GM10266 (cell line): Measurements from ENCODE around the gene TMEM163.
A peak's percentile ranks its signal among the peaks of the same experiment; 100 is the strongest.

ENCODE experiments used
- DNase-seq: peaks from one replicate; pipeline ENCODE4 v3.0.0; 2012; ENCODE audit errors: extremely low spot score
- TF ChIP-seq, protein P1 (sequence below): IDR thresholded peaks from 2 replicates; pipeline ENCODE4 v1.5.1; 2012; ENCODE audit warnings: mild to moderate bottlenecking, low read depth; ENCODE audit not compliant: control insufficient read depth, insufficient read depth; ENCODE audit errors: missing control alignments

The TMEM163 gene

DNA sequence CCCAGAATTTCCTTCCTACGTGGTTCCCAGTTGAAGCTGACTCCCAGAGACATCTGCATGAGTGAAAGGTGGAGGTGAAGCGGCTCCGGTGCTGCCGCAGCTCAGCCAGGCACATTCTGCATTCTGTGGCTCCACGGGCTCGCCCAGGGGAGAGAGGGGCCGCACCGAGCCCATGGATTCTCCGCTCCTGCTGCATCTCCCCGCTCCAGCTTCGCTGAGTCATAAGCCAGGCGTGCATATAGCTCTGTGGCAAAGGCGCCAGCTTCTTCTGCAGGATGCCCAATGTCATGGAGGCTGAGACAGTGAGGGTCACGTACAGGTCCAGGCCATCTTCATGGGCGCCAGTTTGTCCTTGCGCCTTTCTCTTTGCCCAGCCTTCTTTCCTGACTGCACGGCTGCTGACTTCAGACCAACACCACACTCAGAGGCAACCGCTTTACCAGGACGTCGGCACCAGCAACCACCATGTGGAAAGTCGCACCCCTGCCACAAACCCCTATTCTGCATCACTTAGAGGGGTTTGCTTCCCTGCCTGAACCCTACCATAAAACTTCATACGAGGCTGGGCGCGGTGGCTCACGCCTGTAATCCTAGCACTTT lies 249.2 kb downstream of the TMEM163 start:
- DNase-seq, result no peak
- TF ChIP-seq, protein P1, sequence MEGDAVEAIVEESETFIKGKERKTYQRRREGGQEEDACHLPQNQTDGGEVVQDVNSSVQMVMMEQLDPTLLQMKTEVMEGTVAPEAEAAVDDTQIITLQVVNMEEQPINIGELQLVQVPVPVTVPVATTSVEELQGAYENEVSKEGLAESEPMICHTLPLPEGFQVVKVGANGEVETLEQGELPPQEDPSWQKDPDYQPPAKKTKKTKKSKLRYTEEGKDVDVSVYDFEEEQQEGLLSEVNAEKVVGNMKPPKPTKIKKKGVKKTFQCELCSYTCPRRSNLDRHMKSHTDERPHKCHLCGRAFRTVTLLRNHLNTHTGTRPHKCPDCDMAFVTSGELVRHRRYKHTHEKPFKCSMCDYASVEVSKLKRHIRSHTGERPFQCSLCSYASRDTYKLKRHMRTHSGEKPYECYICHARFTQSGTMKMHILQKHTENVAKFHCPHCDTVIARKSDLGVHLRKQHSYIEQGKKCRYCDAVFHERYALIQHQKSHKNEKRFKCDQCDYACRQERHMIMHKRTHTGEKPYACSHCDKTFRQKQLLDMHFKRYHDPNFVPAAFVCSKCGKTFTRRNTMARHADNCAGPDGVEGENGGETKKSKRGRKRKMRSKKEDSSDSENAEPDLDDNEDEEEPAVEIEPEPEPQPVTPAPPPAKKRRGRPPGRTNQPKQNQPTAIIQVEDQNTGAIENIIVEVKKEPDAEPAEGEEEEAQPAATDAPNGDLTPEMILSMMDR, result no peak

DNA sequence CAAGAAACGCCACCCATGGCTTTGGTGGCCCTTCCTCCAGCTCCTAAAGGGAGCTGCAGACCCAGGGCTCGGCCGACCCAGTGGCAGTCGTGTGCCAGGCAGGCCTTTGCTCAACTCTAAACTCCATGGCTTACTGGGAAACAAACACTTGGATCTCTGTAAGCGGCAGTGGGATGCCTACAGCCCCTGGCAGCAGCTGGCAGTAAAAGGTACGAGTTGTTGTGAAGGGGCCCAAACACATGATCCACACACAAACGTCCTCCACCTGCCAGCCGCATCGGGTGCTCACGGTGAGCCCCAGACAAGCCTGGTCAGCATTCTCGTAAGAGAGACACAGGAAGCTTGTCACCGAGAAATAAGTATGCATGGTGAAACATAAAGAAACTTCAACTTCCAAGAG lies 250.0 kb downstream of the TMEM163 start:
- TF ChIP-seq, protein P1, result no peak
- DNase-seq, result no peak

DNA sequence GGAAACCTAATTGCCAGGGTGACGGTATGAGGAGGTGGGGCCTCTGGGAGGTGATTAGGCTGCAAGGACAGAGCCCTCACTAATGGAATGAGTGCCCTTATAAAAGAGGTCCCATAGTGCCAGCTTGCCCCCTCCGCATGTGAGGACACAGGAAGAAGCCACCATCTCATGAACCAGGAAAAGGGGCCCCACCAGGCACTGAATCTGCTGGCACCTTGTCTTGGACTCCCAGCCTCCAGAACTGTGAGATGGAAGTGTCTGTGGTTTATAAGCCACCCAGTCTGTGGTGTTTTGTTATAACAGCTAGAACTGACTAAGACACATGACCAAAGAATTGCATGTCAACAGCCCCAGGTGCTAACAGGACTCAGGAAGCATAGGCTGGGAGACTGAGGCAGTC lies 250.6 kb downstream of the TMEM163 start:
- no peak for DNase-seq
- TF ChIP-seq, protein P1, result no peak

DNA sequence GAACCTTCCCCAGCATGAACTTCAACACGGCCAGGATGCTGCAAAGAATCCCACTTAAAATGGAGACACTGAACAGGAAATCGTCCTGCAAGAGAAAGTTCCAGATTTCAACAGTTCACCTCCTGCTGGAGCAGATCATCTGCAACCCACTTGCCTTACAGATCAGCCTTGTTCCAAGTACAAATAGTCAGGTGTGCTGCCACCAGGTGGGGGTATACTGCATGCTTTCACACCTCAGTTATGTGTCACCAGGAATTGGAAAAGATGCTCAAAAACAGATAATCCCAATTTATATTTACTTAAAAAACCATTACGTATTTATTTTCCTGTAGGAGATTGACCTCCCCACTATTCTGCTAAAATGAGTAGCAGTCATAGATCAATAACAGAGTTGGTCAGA lies 252.7 kb downstream of the TMEM163 start:
- DNase-seq, result peak; percentile 40
- TF ChIP-seq, protein P1, result peak; percentile 48

DNA sequence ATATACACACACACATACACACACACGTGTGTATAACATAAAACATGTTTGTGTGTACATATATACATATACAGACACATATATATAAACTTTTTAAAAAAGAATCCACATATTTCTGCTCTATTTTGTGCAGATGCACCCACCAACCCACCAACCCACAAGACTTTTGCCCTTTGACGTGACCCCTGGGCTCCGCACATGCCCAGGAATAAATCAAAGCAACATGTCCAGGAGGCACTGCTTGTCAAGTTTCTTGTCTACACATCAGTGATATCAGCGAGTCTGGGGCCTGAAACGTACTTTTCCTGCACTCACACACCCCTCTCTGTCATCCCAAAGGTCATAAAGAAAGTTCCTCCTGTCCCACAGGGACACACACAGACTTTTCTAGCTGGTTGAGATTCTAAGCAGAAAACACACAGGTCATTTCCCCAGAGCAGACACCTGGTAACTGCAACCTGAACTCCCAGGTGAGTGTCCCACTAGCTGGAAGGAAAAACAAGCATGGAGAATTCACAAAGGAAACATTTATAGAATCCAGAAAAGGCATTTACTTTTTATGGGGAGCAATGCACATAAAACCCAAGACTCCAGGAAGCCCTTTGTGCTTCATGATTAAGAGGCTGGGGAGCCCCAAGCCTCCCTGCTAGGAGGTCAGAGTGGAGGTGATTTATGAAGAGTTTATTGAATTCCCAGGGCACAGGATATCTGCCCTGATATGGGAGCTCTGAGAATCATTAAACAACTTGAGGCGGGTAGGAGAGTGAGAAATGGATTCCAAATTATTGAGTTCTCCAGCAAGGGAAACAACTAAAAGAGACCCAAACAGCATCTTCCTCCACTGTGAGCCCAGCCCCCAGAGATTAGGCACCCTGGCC lies 253.3 kb downstream of the TMEM163 start:
- DNase-seq, result no peak
- TF ChIP-seq, protein P1, result no peak

DNA sequence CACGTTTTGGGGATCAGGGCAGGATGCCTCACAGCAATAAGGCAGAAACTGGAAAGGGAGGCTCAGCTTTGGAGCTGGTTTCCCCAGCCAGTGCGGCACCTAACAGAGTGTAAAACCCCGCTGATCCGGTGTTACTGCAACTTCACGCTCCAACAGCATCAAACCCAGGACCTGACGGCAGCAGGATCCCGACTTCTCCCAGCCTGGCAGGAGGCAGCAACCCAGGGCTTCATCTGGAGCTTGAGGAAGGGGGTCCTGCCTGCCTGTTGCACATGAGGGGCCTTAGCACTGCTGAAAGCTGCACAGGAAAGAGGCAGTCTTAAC lies 255.1 kb downstream of the TMEM163 start:
- TF ChIP-seq, protein P1, result no peak
- no peak for DNase-seq
